Activated CD8-positive, alpha-beta T cell treated with anti-CD3 and anti-CD28 coated beads, Interleukin-2, amount 10 ng/mL, durations not matched to agents 7 days and 5 days (primary cell): ENCODE data around the gene SORL1. TPM values are rescaled to one million over a fixed set of nuclear protein-coding genes. Genes with fewer than 3 reads are reported as not detected.

Source experiments
- ATAC-seq: fragments of 150-1000 bp; cut with Tn5 transposase; one replicate; pipeline ENCODE4 v1.10.0; 2021; ENCODE audit warnings: moderate library complexity
- CTCF ChIA-PET: fragments of 350-600 bp; sonication (Branson Sonifier 250); formaldehyde crosslinking; loops from one replicate; lab custom pipeline; 2021; ENCODE audit warnings: antibody characterized with exemption; lab: Charles Lee
- POLR2A ChIA-PET: fragments of 350-600 bp; sonication (Branson Sonifier 250); formaldehyde crosslinking; loops from one replicate; lab custom pipeline; 2021; ENCODE audit warnings: antibody characterized with exemption; lab: Charles Lee
- DNase-seq: peaks from one replicate; pipeline ENCODE4 v3.0.0-alpha.2; 2020
- H3K27ac Mint-ChIP-seq: one replicate; pipeline ENCODE4 v1.8.0; 2021; ENCODE audit warnings: mild to moderate bottlenecking, mixed read lengths
- H3K27me3 Mint-ChIP-seq: one replicate; pipeline ENCODE4 v1.8.0; 2021; ENCODE audit warnings: low read depth, mixed read lengths
- H3K36me3 Mint-ChIP-seq: one replicate; pipeline ENCODE4 v1.8.0; 2021; ENCODE audit warnings: low read depth, mixed read lengths
- H3K4me1 Mint-ChIP-seq: one replicate; pipeline ENCODE4 v1.8.0; 2021; ENCODE audit warnings: low read depth, mixed read lengths
- H3K4me3 Mint-ChIP-seq: one replicate; pipeline ENCODE4 v1.8.0; 2021; ENCODE audit warnings: mild to moderate bottlenecking, mixed read lengths
- H3K9me3 Mint-ChIP-seq: one replicate; pipeline ENCODE4 v1.8.0; 2022; ENCODE audit warnings: mixed read lengths; ENCODE audit not compliant: insufficient read depth
- total RNA-seq, 2 experiments: library from RNA; stranded (reverse); gene quantifications; one replicate each; pipeline ENCODE4 v1.2.3, GENCODE V29; 2021

Gene SORL1
- total RNA-seq, 2 experiments from 2014 or later, result 98.9 to 107 TPM

- Mint-ChIP-seq H3K4me1 (peaks cover 55% of the 10 kb centered on the region), H3K4me3 (no peak overlapping the region), H3K9me3 (no peaks in the 10 kb centered on the region), H3K27ac (no peak overlapping the region), H3K27me3 (no peaks in the 10 kb centered on the region), H3K36me3 (peaks cover 30% of the 10 kb centered on the region)
- CTCF ChIA-PET, result interaction anchor here (1.4 to 2.0 kb wide), 3 partner anchors 10 to 23 kb away, joined by 4 to 7 read pairs (median 5); no protein-coding TSS in a partner anchor
- POLR2A ChIA-PET, result no interaction called here
- DNase-seq, result no peak
- no peak for ATAC-seq
Measured at GRCh38 chr11:121444526-121444925, 7.6 kb upstream of the SORL1 start.

GRCh38 chr11:121445071-121445768, 6.9 kb upstream of the SORL1 start:
- Mint-ChIP-seq H3K4me1 (peaks cover 62% of the 10 kb centered on the region), H3K27me3 (no peaks in the 10 kb centered on the region), H3K9me3 (no peaks in the 10 kb centered on the region), H3K36me3 (peaks cover 30% of the 10 kb centered on the region), H3K27ac (peak overlapping the region; percentile 78), H3K4me3 (peak overlapping the region; percentile 1)
- ChIA-PET CTCF (interaction anchor here (0.8 to 1.4 kb wide), 2 partner anchors 9 to 24 kb away, joined by 4 read pairs; no protein-coding TSS in a partner anchor), POLR2A (interaction anchor here (0.8 kb wide), 1 partner anchor 9 kb away, joined by 4 read pairs; no protein-coding TSS in a partner anchor)
- no peak for DNase-seq
- no peak for ATAC-seq

- ChIA-PET CTCF (interaction anchor here (0.9 to 1.8 kb wide), 3 partner anchors 15 to 127 kb away, joined by 3 to 7 read pairs (median 3); no protein-coding TSS in a partner anchor), POLR2A (no interaction called here)
- no peaks in the 10 kb centered on the region for H3K9me3 Mint-ChIP-seq
- H3K4me3 Mint-ChIP-seq, result no peak overlapping the region
- ATAC-seq, result no peak
- peak overlapping the region; percentile 79 for H3K27ac Mint-ChIP-seq
- no peak for DNase-seq
- H3K4me1 Mint-ChIP-seq, result peaks cover 76% of the 10 kb centered on the region
- no peaks in the 10 kb centered on the region for H3K27me3 Mint-ChIP-seq
- H3K36me3 Mint-ChIP-seq, result peaks cover 38% of the 10 kb centered on the region
Measured at GRCh38 chr11:121446752-121447156, 5.4 kb upstream of the SORL1 start.

- no peaks in the 10 kb centered on the region for H3K9me3 Mint-ChIP-seq
- ATAC-seq, result no peak
- H3K27me3 Mint-ChIP-seq, result no peaks in the 10 kb centered on the region
- peak overlapping the region; percentile 97 for H3K27ac Mint-ChIP-seq
- H3K4me1 Mint-ChIP-seq, result peaks cover 79% of the 10 kb centered on the region
- H3K4me3 Mint-ChIP-seq, result no peak overlapping the region
- ChIA-PET POLR2A (interaction anchor here (0.7 to 1.3 kb wide), 2 partner anchors 20 to 36 kb away, joined by 3 read pairs; no protein-coding TSS in a partner anchor), CTCF (interaction anchor here (0.8 to 1.8 kb wide), 3 partner anchors 16 to 1773 kb away, joined by 3 to 7 read pairs (median 3); no protein-coding TSS in a partner anchor)
- DNase-seq, result no peak
- peaks cover 42% of the 10 kb centered on the region for H3K36me3 Mint-ChIP-seq
Measured at GRCh38 chr11:121448011-121448410, 4.1 kb upstream of the SORL1 start.

GRCh38 chr11:121448431-121448941, 3.6 kb upstream of the SORL1 start:
- H3K4me1 Mint-ChIP-seq, result peaks cover 83% of the 10 kb centered on the region
- DNase-seq (no peak), ATAC-seq (no peak)

GRCh38 chr11:121449123-121449522, 3.0 kb upstream of the SORL1 start:
- Mint-ChIP-seq H3K27ac (peak overlapping the region; percentile 97), H3K27me3 (no peaks in the 10 kb centered on the region), H3K4me1 (peaks cover 85% of the 10 kb centered on the region), H3K4me3 (peak overlapping the region; percentile 42), H3K36me3 (peaks cover 46% of the 10 kb centered on the region), H3K9me3 (no peaks in the 10 kb centered on the region)
- ChIA-PET CTCF (interaction anchor here (0.6 to 4.9 kb wide), 13 partner anchors 9 to 461 kb away, joined by 3 to 90 read pairs (median 4); no protein-coding TSS in a partner anchor), POLR2A (interaction anchor here (0.9 to 4.9 kb wide), 6 partner anchors 14 to 195 kb away, joined by 3 to 156 read pairs (median 4); no protein-coding TSS in a partner anchor)
- peak; percentile 9 for ATAC-seq
- DNase-seq, result peak; percentile 45

More at GRCh38 chr11:121448431-121448941, 3.6 kb upstream of the SORL1 start:
- Mint-ChIP-seq H3K36me3 (peaks cover 44% of the 10 kb centered on the region), H3K9me3 (no peaks in the 10 kb centered on the region), H3K27ac (peak overlapping the region; percentile 97), H3K27me3 (no peaks in the 10 kb centered on the region), H3K4me3 (no peak overlapping the region)
- ChIA-PET POLR2A (interaction anchor here (0.9 to 4.9 kb wide), 5 partner anchors 14 to 196 kb away, joined by 3 to 156 read pairs (median 5); no protein-coding TSS in a partner anchor), CTCF (interaction anchor here (0.6 to 4.9 kb wide), 10 partner anchors 8 to 460 kb away, joined by 3 to 90 read pairs (median 4); no protein-coding TSS in a partner anchor)

GRCh38 chr11:121449626-121450025, 2.5 kb upstream of the SORL1 start:
- H3K9me3 Mint-ChIP-seq, result no peaks in the 10 kb centered on the region
- H3K4me1 Mint-ChIP-seq, result peaks cover 86% of the 10 kb centered on the region
- H3K27me3 Mint-ChIP-seq, result no peaks in the 10 kb centered on the region
- H3K36me3 Mint-ChIP-seq, result peaks cover 47% of the 10 kb centered on the region
- no peak for ATAC-seq
- POLR2A ChIA-PET, result interaction anchor here (0.9 to 4.9 kb wide), 5 partner anchors 15 to 195 kb away, joined by 3 to 156 read pairs (median 5); no protein-coding TSS in a partner anchor
- H3K27ac Mint-ChIP-seq, result peak overlapping the region; percentile 97
- H3K4me3 Mint-ChIP-seq, result peak overlapping the region; percentile 42
- no peak for DNase-seq
- CTCF ChIA-PET, result interaction anchor here (0.8 to 4.9 kb wide), 13 partner anchors 9 to 140 kb away, joined by 3 to 90 read pairs (median 4); no protein-coding TSS in a partner anchor

GRCh38 chr11:121450401-121450800, 1.7 kb upstream of the SORL1 start:
- CTCF ChIA-PET, result interaction anchor here (1.0 to 4.9 kb wide), 15 partner anchors 10 to 158 kb away, joined by 3 to 90 read pairs (median 4); partner anchors contain the start of gene SC5D
- ATAC-seq, result no peak
- Mint-ChIP-seq H3K27ac (peak overlapping the region; percentile 97), H3K4me1 (peaks cover 86% of the 10 kb centered on the region), H3K9me3 (no peaks in the 10 kb centered on the region), H3K27me3 (no peaks in the 10 kb centered on the region), H3K36me3 (peaks cover 54% of the 10 kb centered on the region), H3K4me3 (peak overlapping the region; percentile 85)
- no peak for DNase-seq
- POLR2A ChIA-PET, result interaction anchor here (1.3 to 4.9 kb wide), 4 partner anchors 14 to 83 kb away, joined by 6 to 156 read pairs (median 24); no protein-coding TSS in a partner anchor

- Mint-ChIP-seq H3K9me3 (no peaks in the 10 kb centered on the region), H3K36me3 (peaks cover 52% of the 10 kb centered on the region), H3K27me3 (no peaks in the 10 kb centered on the region), H3K4me3 (peak overlapping the region; percentile 85), H3K27ac (peak overlapping the region; percentile 97), H3K4me1 (peaks cover 85% of the 10 kb centered on the region)
- DNase-seq, result peak; percentile 48
- ATAC-seq, result peak; percentile 18
- POLR2A ChIA-PET, result interaction anchor here (1.1 to 4.9 kb wide), 10 partner anchors 13 to 159 kb away, joined by 3 to 156 read pairs (median 6); partner anchors contain the start of gene SC5D
- CTCF ChIA-PET, result interaction anchor here (0.6 to 4.9 kb wide), 18 partner anchors 13 to 159 kb away, joined by 3 to 90 read pairs (median 4); partner anchors contain the start of gene SC5D
Measured at GRCh38 chr11:121451178-121451985, 732 bp upstream of the SORL1 start.

- DNase-seq, result peak; percentile 54
- peak within 1 kb of the TSS; percentile 97 for H3K27ac Mint-ChIP-seq
- ATAC-seq, result peak; percentile 40
- ChIA-PET POLR2A (interaction anchor here (0.7 to 4.9 kb wide), 7 partner anchors 12 to 160 kb away, joined by 3 to 156 read pairs (median 4); partner anchors contain the start of gene SC5D), CTCF (interaction anchor here (0.6 to 4.9 kb wide), 8 partner anchors 12 to 157 kb away, joined by 3 to 90 read pairs (median 4); no protein-coding TSS in a partner anchor)
- H3K27me3 Mint-ChIP-seq, result no peaks in the 10 kb centered on the region
- no peaks in the 10 kb centered on the region for H3K9me3 Mint-ChIP-seq
- peak within 1 kb of the TSS; percentile 85 for H3K4me3 Mint-ChIP-seq
- peaks cover 85% of the 10 kb centered on the region for H3K4me1 Mint-ChIP-seq
- peaks cover 54% of the 10 kb centered on the region for H3K36me3 Mint-ChIP-seq
Measured at GRCh38 chr11:121452609-121453150, 566 bp downstream of the SORL1 start, which contains the start of gene SORL1-AS1. Gene SORL1-AS1, minus strand, starts transcription at chr11:121452967.
